ENCODE data around the gene TMEM252. TPM values are rescaled to one million over a fixed set of nuclear protein-coding genes. Genes with fewer than 3 reads are reported as not detected.

TMEM252 gene
- total RNA-seq, 4 donors from 2014 or later: not detected

GRCh38 chr9:68506551-68506950, 34.1 kb downstream of the TMEM252 start:
- no peak for DNase-seq (ENCODE audit: low spot score in 2 of 2)
- 95% methylated on average over 1 of the region's 1 CpG for WGBS
- H3K9me3 ChIP-seq: no peaks in the 10 kb centered on the region
- no peaks in the 10 kb centered on the region for H3K4me1 ChIP-seq
- H3K4me3 ChIP-seq: no peak overlapping the region
- H3K27me3 ChIP-seq: no peaks in the 10 kb centered on the region
- no peak for TF ChIP-seq POLR2AphosphoS5 (IDR thresholded peaks at IDR 0.05)
- TF ChIP-seq CTCF (IDR thresholded peaks at IDR 0.05): no peak
- TF ChIP-seq POLR2A (IDR thresholded peaks at IDR 0.05): no peak
- TF ChIP-seq EP300 (IDR thresholded peaks at IDR 0.05): no peak
- H3K27ac ChIP-seq: no peak overlapping the region
- no peaks in the 10 kb centered on the region for H3K36me3 ChIP-seq

GRCh38 chr9:68505681-68506409, 34.8 kb downstream of the TMEM252 start:
- no peaks in the 10 kb centered on the region for H3K27me3 ChIP-seq
- no peak overlapping the region for H3K4me3 ChIP-seq
- no peak for TF ChIP-seq POLR2A (IDR thresholded peaks at IDR 0.05)
- no peak for TF ChIP-seq CTCF (IDR thresholded peaks at IDR 0.05)
- TF ChIP-seq POLR2AphosphoS5 (IDR thresholded peaks at IDR 0.05): no peak
- TF ChIP-seq EP300 (IDR thresholded peaks at IDR 0.05): no peak
- H3K9me3 ChIP-seq: no peaks in the 10 kb centered on the region
- H3K36me3 ChIP-seq: no peaks in the 10 kb centered on the region
- peaks cover 2% of the 10 kb centered on the region for H3K4me1 ChIP-seq
- WGBS: 73% methylated on average over 4 of the region's 4 CpGs
- no peak overlapping the region for H3K27ac ChIP-seq
- no peak for DNase-seq (ENCODE audit: low spot score in 2 of 2)

GRCh38 chr9:68502279-68502678, 38.4 kb downstream of the TMEM252 start:
- Histone ChIP-seq H3K36me3 (no peaks in the 10 kb centered on the region), H3K27ac (no peak overlapping the region), H3K4me1 (peaks cover 2% of the 10 kb centered on the region), H3K9me3 (no peaks in the 10 kb centered on the region), H3K27me3 (no peaks in the 10 kb centered on the region), H3K4me3 (no peak overlapping the region)
- TF ChIP-seq CTCF (IDR thresholded peaks at IDR 0.05) (no peak), POLR2A (IDR thresholded peaks at IDR 0.05) (no peak), POLR2AphosphoS5 (IDR thresholded peaks at IDR 0.05) (no peak), EP300 (IDR thresholded peaks at IDR 0.05) (no peak)
- no peak for DNase-seq (ENCODE audit: low spot score in 2 of 2)
- WGBS: 70% methylated on average over 4 of the region's 4 CpGs

- Histone ChIP-seq H3K36me3 (no peaks in the 10 kb centered on the region), H3K4me1 (peaks cover 2% of the 10 kb centered on the region), H3K9me3 (no peaks in the 10 kb centered on the region), H3K27me3 (no peaks in the 10 kb centered on the region), H3K27ac (no peak overlapping the region), H3K4me3 (no peak overlapping the region)
- no peak for TF ChIP-seq EP300 (IDR thresholded peaks at IDR 0.05)
- no peak for TF ChIP-seq POLR2AphosphoS5 (IDR thresholded peaks at IDR 0.05)
- TF ChIP-seq CTCF (IDR thresholded peaks at IDR 0.05): no peak
- TF ChIP-seq POLR2A (IDR thresholded peaks at IDR 0.05): no peak
- no peak for DNase-seq (ENCODE audit: low spot score in 2 of 2)
- WGBS: 65% methylated on average over 9 of the region's 9 CpGs
These were observed 40.0 kb downstream of the TMEM252 start for GRCh38 chr9:68500457-68501381.

- 84% methylated on average over 2 of the region's 2 CpGs for WGBS
- peaks cover 2% of the 10 kb centered on the region for H3K4me1 ChIP-seq
- TF ChIP-seq POLR2AphosphoS5 (IDR thresholded peaks at IDR 0.05): no peak
- no peak for TF ChIP-seq CTCF (IDR thresholded peaks at IDR 0.05)
- no peak for TF ChIP-seq POLR2A (IDR thresholded peaks at IDR 0.05)
- no peak for TF ChIP-seq EP300 (IDR thresholded peaks at IDR 0.05)
- H3K9me3 ChIP-seq: no peaks in the 10 kb centered on the region
- no peak for DNase-seq (ENCODE audit: low spot score in 2 of 2)
- no peaks in the 10 kb centered on the region for H3K27me3 ChIP-seq
- no peak overlapping the region for H3K27ac ChIP-seq
- no peaks in the 10 kb centered on the region for H3K36me3 ChIP-seq
- H3K4me3 ChIP-seq: no peak overlapping the region
These were observed 41.9 kb downstream of the TMEM252 start for GRCh38 chr9:68498816-68499215.

Measured in suprapubic skin (tissue), 4 donors.